ENCODE results near the gene NOL4L.
"Not testable (repeated sequence)": the region's sequence is repeated elsewhere in the genome, so short reads cannot be mapped to it uniquely, and the experiment has no call there.

Gene NOL4L

GRCh38 chr20:32466739-32467505 lies 118.2 kb downstream of the NOL4L start:
- no peak for DNase-seq

GRCh38 chr20:32465901-32466675 lies 119.0 kb downstream of the NOL4L start:
- DNase-seq: not testable (repeated sequence)

- no peak for DNase-seq
Observed at GRCh38 chr20:32465092-32465900, 119.8 kb downstream of the NOL4L start.

GRCh38 chr20:32464401-32465091 lies 120.6 kb downstream of the NOL4L start:
- DNase-seq: no peak

- no peak for DNase-seq
Observed at GRCh38 chr20:32463642-32464400, 121.3 kb downstream of the NOL4L start.

GRCh38 chr20:32462900-32463641 lies 122.1 kb downstream of the NOL4L start:
- no peak for DNase-seq

- no peak for DNase-seq
Observed at GRCh38 chr20:32461836-32462600, 123.1 kb downstream of the NOL4L start.

GRCh38 chr20:32460683-32461320 lies 124.3 kb downstream of the NOL4L start:
- no peak for DNase-seq

- no peak for DNase-seq
Observed at GRCh38 chr20:32460231-32460630, 124.9 kb downstream of the NOL4L start.

GRCh38 chr20:32458837-32459220 lies 126.3 kb downstream of the NOL4L start:
- no peak for DNase-seq

GRCh38 chr20:32458061-32458836 lies 126.9 kb downstream of the NOL4L start:
- DNase-seq: no peak

GRCh38 chr20:32457479-32457986 lies 127.6 kb downstream of the NOL4L start:
- no peak for DNase-seq

- DNase-seq: no peak
Observed at GRCh38 chr20:32456869-32457478, 128.2 kb downstream of the NOL4L start.

GRCh38 chr20:32455901-32456701 lies 129.0 kb downstream of the NOL4L start:
- DNase-seq: no peak

GRCh38 chr20:32455171-32455900 lies 129.8 kb downstream of the NOL4L start:
- no peak for DNase-seq
